ENCODE data around the gene ALCAM.
"Not testable (repeated sequence)": the region's sequence is repeated elsewhere in the genome, so short reads cannot be mapped to it uniquely, and the experiment has no call there.

The ALCAM gene

GRCh38 chr3:105356988-105357387, 9.7 kb upstream of the ALCAM start:
- DNase-seq, result no peak

GRCh38 chr3:105359098-105359762, 7.5 kb upstream of the ALCAM start:
- no peak for DNase-seq

- no peak for DNase-seq
These were observed 6.7 kb upstream of the ALCAM start for GRCh38 chr3:105360003-105360402.

GRCh38 chr3:105362021-105362665, 4.6 kb upstream of the ALCAM start:
- DNase-seq, result no peak

GRCh38 chr3:105364128-105364527, 2.6 kb upstream of the ALCAM start:
- DNase-seq, result no peak

GRCh38 chr3:105365081-105365390, 1.7 kb upstream of the ALCAM start:
- no peak for DNase-seq

- peak in 1 of 2 experiments; percentile 18 for DNase-seq
These were observed 1.1 kb upstream of the ALCAM start for GRCh38 chr3:105365391-105366325.

- no peak for DNase-seq
These were observed 325 bp downstream of the ALCAM start for GRCh38 chr3:105367063-105367405.

GRCh38 chr3:105367406-105368213, 901 bp downstream of the ALCAM start:
- peak; percentile 89 to 90 for DNase-seq

- peak; percentile 85 to 86 for DNase-seq
These were observed 2.1 kb downstream of the ALCAM start for GRCh38 chr3:105368566-105369499.

- DNase-seq, result peak; percentile 51 to 59
These were observed 3.0 kb downstream of the ALCAM start for GRCh38 chr3:105369500-105370371.

GRCh38 chr3:105373383-105373782, 6.7 kb downstream of the ALCAM start:
- DNase-seq, result no peak

- no peak for DNase-seq
These were observed 9.2 kb downstream of the ALCAM start for GRCh38 chr3:105375750-105376511.

- DNase-seq, result no peak
These were observed 11.0 kb downstream of the ALCAM start for GRCh38 chr3:105377716-105378115.

- DNase-seq, result no peak
These were observed 18.5 kb downstream of the ALCAM start for GRCh38 chr3:105385179-105385578.

- DNase-seq, result no peak
These were observed 19.3 kb downstream of the ALCAM start for GRCh38 chr3:105385819-105386508.

- DNase-seq, result no peak
These were observed 20.5 kb downstream of the ALCAM start for GRCh38 chr3:105387122-105387751.

GRCh38 chr3:105388176-105388575, 21.5 kb downstream of the ALCAM start:
- DNase-seq, result no peak

- not testable (repeated sequence) for DNase-seq
These were observed 23.1 kb downstream of the ALCAM start for GRCh38 chr3:105389759-105390158.
